Anterior cingulate cortex (tissue), 58 donors: ENCODE data around the gene RFC3.
"Not testable (repeated sequence)": the region's sequence is repeated elsewhere in the genome, so short reads cannot be mapped to it uniquely, and the experiment has no call there.

Source experiments
- DNase-seq, 58 donors: peaks; one replicate each; lab custom pipeline; 2025; lab: John Stamatoyannopoulos, UW

Gene RFC3, protein sequence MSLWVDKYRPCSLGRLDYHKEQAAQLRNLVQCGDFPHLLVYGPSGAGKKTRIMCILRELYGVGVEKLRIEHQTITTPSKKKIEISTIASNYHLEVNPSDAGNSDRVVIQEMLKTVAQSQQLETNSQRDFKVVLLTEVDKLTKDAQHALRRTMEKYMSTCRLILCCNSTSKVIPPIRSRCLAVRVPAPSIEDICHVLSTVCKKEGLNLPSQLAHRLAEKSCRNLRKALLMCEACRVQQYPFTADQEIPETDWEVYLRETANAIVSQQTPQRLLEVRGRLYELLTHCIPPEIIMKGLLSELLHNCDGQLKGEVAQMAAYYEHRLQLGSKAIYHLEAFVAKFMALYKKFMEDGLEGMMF

DNA sequence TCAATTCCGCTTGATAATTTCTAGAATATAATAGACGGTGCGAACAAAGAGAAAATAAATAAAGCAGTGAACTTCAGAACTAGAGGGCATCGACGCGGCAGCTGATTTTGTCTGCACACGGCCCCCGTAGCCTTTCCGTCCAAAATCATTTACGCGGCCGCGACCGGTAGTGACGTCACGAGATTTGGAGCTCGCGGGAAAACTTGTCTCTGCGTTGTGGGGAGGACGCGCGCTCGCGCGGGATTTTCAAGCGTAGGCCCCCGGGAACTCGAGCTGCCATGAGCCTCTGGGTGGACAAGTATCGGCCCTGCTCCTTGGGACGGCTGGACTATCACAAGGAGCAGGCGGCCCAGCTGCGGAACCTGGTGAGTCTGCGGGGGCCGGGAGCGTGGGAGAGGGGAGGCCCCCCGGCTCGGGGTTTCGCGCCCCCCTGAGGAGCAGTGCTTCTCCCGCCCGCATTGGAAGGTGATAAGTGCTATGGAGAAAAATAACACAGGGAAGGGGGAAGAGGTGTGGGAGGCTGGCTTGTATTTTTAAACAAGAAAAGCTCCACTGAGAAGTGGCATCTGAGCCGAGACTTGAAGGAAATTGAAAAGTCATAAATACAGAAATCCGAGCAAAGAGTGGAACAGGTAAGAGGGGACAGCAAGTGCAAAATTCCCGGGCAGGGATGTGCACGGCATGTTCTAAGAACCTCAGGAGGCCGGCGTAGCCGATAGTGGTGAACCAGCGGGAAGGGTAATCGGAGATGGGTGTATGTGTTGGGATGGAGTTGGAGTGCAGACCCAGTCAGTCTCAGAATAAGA, at the start of gene RFC3:
RFC3 (plus strand) TSS at position 249 of the 806 bp plus-strand sequence; CDS start at position 279, 30 bp downstream.
- peak; percentile 19 to 93 (median 85) for DNase-seq

DNA sequence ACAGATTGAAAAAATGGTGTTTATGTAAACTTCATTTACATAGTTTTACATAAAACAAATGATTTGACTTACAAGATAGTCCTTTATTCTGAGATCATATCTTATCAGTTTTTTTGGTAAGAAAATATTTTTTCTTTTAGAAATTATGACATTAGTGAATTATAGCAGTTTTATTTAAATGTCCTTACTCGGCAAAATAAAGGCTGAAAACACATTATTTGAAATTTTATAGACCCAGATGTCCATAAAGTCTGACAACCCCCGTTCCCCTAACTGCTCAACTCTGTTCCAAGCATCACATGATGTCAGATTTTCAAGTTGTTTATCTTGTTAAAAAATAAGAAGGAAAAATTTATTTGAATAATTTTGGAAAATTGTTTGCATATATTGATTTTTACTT, 46.7 kb upstream of the RFC3 start:
- no peak for DNase-seq

- DNase-seq = no peak
Measured at GRCh38 chr13:33773790-33774462, 44.0 kb upstream of the RFC3 start.

- no peak for DNase-seq
Measured at GRCh38 chr13:33775339-33776108, 42.4 kb upstream of the RFC3 start.

GRCh38 chr13:33776239-33776881, 41.6 kb upstream of the RFC3 start:
- DNase-seq = no peak

- no peak for DNase-seq
Measured at GRCh38 chr13:33782631-33783030, 35.3 kb upstream of the RFC3 start.

GRCh38 chr13:33783212-33783611, 34.7 kb upstream of the RFC3 start:
- DNase-seq = not testable (repeated sequence)

DNA sequence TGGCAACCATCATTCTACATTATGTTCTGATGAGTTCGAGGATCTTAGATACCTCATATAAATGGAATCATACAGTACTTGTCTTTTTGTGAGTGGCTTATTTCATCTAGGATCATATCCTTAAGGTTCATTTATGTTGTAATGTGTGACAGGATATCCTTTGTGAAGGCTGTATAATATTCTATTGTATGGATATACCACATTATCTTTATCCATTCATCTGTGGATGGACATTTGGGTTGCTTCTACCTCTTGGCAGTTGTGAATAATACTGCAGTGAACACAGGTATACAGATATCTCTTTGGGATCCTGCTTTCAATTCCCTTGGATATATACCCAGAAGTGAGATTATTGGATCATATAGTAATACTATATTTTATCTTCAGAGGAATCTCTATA, 33.2 kb upstream of the RFC3 start:
- DNase-seq = no peak

GRCh38 chr13:33785384-33785783, 32.6 kb upstream of the RFC3 start:
- DNase-seq = no peak

DNA sequence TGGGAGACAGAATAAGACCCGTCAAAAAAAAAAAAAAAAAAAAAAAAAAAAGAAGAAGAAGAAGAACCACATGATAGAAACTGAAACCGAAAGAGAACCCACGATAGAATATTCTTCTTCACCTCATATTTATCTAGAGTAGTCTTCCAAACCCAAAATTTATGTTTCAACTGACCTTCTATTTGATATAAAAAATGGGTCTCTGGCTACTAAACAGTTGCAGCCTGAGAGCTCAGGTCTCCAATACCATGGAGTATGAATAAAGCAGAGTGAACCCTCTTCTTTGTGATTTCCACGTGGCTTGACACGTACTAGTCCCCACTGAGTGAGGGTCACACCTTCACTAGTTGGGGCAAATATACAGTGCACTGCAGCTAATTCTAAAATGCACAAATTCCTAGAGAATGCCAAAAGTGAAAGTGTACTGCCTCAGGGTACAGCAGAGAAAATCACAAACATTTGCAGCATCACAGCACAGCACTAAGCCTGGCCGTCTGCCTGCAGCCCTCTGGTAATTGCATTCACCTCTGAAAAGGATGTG, 30.8 kb upstream of the RFC3 start:
- no peak for DNase-seq

- DNase-seq = no peak
Measured at GRCh38 chr13:33789066-33789606, 28.8 kb upstream of the RFC3 start.

GRCh38 chr13:33789739-33790138, 28.2 kb upstream of the RFC3 start:
- DNase-seq = no peak

DNA sequence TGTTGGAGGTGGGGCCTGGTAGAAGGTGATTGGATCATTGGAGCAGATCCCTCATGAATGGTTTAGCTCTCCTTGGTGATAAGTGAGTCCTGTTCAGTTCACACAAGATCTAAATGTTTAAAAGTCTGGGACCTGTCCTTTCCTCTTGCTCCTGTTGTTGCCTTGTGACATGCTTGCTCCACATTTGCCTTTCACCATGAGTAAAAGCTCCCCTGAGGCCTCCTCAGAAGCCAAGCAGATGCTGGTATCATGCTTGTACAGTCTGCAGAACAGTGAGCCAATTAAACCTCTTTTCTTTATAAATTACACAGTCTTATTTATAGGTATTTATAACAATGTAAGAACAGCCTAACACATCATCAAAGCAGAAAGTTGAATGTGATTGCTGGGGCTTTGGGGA, 24.2 kb upstream of the RFC3 start:
- DNase-seq = no peak

DNA sequence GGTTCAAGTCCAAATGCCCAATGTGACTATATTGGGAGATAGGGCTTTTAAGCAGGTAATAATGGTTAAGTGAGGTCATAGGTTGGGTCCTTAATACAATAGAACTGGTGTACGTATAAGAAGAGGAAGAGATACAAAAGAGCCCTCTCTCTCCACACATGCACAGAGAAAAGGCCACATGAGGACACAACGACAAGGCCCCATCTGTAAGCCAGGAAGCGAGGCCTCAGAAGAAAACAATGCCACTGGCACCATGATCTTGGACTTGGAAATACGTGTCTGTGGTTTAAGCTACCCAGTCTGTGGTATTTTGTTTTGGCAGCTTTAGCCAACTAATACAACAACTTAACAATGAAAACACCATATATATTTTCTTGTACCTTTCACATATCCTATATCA, 23.4 kb upstream of the RFC3 start:
- DNase-seq = no peak

GRCh38 chr13:33796095-33796494, 21.9 kb upstream of the RFC3 start:
- no peak for DNase-seq

DNA sequence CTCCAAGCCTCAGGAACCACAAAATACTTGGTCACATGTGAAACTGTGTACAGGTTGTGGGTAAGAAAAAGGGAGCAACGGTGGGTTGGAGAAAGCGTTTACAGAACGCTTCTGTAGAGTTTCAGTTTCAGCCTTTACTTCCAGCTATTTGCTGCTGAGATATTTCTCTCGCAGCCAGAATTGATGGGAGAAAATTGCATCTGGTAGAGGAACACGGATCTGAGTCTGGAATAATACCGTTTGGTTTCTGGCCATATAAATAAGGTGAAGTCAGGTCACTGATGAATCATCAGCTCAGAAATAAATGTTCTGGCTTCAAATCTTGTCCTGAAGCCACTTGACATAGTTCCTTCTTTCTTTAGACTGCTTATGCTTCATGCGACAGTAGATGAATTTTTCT, 20.3 kb upstream of the RFC3 start:
- peak in 1 of 58 donors; percentile 6 for DNase-seq

- DNase-seq = no peak
Measured at GRCh38 chr13:33798023-33798422, 19.9 kb upstream of the RFC3 start.

- DNase-seq = peak in 2 of 58 donors; percentile 6 to 47
Measured at GRCh38 chr13:33799950-33800592, 17.9 kb upstream of the RFC3 start.

- DNase-seq = no peak
Measured at GRCh38 chr13:33800646-33801186, 17.2 kb upstream of the RFC3 start.
